GM19463 (cell line): Measurements from ENCODE around the gene MAP2K3.
"Not testable (repeated sequence)": the region's sequence is repeated elsewhere in the genome, so short reads cannot be mapped to it uniquely, and the experiment has no call there.

ENCODE experiments used
- ATAC-seq: cut with Tn5 transposase; IDR thresholded peaks from one replicate; pipeline ENCODE4 v1.9.1; 2021; ENCODE audit warnings: mild to moderate bottlenecking, moderate library complexity; ENCODE audit not compliant: unreplicated experiment

Gene MAP2K3

GRCh38 chr17:21296097-21297025 is 11.8 kb downstream of the MAP2K3 start:
- no peak for ATAC-seq

GRCh38 chr17:21297026-21297520 is 12.6 kb downstream of the MAP2K3 start:
- ATAC-seq = no peak

- ATAC-seq = no peak
These were observed 13.1 kb downstream of the MAP2K3 start for GRCh38 chr17:21297597-21297996.

- no peak for ATAC-seq
These were observed 13.8 kb downstream of the MAP2K3 start for GRCh38 chr17:21298056-21298982.

GRCh38 chr17:21298983-21299519 is 14.5 kb downstream of the MAP2K3 start:
- no peak for ATAC-seq

- ATAC-seq = no peak
These were observed 15.6 kb downstream of the MAP2K3 start for GRCh38 chr17:21299981-21300600.

- ATAC-seq = no peak
These were observed 16.4 kb downstream of the MAP2K3 start for GRCh38 chr17:21300601-21301571.

GRCh38 chr17:21301593-21302550 is 17.4 kb downstream of the MAP2K3 start:
- no peak for ATAC-seq

GRCh38 chr17:21302711-21303425 is 18.4 kb downstream of the MAP2K3 start:
- no peak for ATAC-seq

- no peak for ATAC-seq
These were observed 19.0 kb downstream of the MAP2K3 start for GRCh38 chr17:21303441-21304065.

GRCh38 chr17:21304091-21304490 is 19.6 kb downstream of the MAP2K3 start:
- no peak for ATAC-seq

- ATAC-seq = not testable (repeated sequence)
These were observed 20.1 kb downstream of the MAP2K3 start for GRCh38 chr17:21304551-21305151.

- not testable (repeated sequence) for ATAC-seq
These were observed 21.1 kb downstream of the MAP2K3 start for GRCh38 chr17:21305431-21306180.

- not testable (repeated sequence) for ATAC-seq
These were observed 22.2 kb downstream of the MAP2K3 start for GRCh38 chr17:21306611-21307272.

- not testable (repeated sequence) for ATAC-seq
These were observed 22.7 kb downstream of the MAP2K3 start for GRCh38 chr17:21307273-21307625.
